Adipocyte (in vitro differentiated cells): ENCODE measurements around the gene NAA50.

ENCODE experiments used
- DNase-seq: peaks from one replicate; pipeline ENCODE4 v3.0.0-alpha.2; 2015; ENCODE audit warnings: low read depth
- H3K27me3 ChIP-seq: replicated peaks from 2 replicates; pipeline ENCODE4 v1.7.0; 2013; ENCODE audit warnings: mild to moderate bottlenecking, low read length, moderate library complexity; ENCODE audit not compliant: control insufficient read depth, insufficient read depth
- H3K36me3 ChIP-seq: 2 replicates; pipeline ENCODE4 v1.7.0; 2013; ENCODE audit warnings: low read length, mild to moderate bottlenecking, moderate library complexity; ENCODE audit not compliant: control insufficient read depth, insufficient read depth, severe bottlenecking
- H3K4me1 ChIP-seq: 2 replicates; pipeline ENCODE4 v1.7.0; 2013; ENCODE audit warnings: mild to moderate bottlenecking, low read length, moderate library complexity; ENCODE audit not compliant: control insufficient read depth, insufficient read depth
- H3K4me3 ChIP-seq: 2 replicates; pipeline ENCODE4 v1.7.0; 2013; ENCODE audit warnings: mild to moderate bottlenecking, low read length, moderate library complexity
- H3K9ac ChIP-seq: 2 replicates; pipeline ENCODE4 v1.7.0; 2013; ENCODE audit warnings: mild to moderate bottlenecking, low read length, moderate library complexity
- H3K9me3 ChIP-seq: 2 replicates; pipeline ENCODE4 v1.7.0; 2013; ENCODE audit warnings: mild to moderate bottlenecking, low read length, moderate library complexity; ENCODE audit not compliant: control insufficient read depth

The NAA50 gene

GRCh38 chr3:113736548-113737089 lies 9.4 kb downstream of the NAA50 start:
- peak overlapping the region; percentile 14 for H3K4me3 ChIP-seq
- peaks cover 11% of the 10 kb centered on the region for H3K36me3 ChIP-seq
- H3K9me3 ChIP-seq = no peaks in the 10 kb centered on the region
- H3K9ac ChIP-seq = peak overlapping the region; percentile 35
- peak; percentile 91 for DNase-seq
- H3K27me3 ChIP-seq = no peaks in the 10 kb centered on the region
- peaks cover 56% of the 10 kb centered on the region for H3K4me1 ChIP-seq

- DNase-seq = no peak
- Histone ChIP-seq H3K36me3 (peaks cover 17% of the 10 kb centered on the region), H3K4me3 (no peak overlapping the region), H3K9me3 (no peaks in the 10 kb centered on the region), H3K9ac (no peak overlapping the region), H3K27me3 (no peaks in the 10 kb centered on the region), H3K4me1 (peaks cover 27% of the 10 kb centered on the region)
Measured at GRCh38 chr3:113731694-113732093, 14.4 kb downstream of the NAA50 start.

DNA sequence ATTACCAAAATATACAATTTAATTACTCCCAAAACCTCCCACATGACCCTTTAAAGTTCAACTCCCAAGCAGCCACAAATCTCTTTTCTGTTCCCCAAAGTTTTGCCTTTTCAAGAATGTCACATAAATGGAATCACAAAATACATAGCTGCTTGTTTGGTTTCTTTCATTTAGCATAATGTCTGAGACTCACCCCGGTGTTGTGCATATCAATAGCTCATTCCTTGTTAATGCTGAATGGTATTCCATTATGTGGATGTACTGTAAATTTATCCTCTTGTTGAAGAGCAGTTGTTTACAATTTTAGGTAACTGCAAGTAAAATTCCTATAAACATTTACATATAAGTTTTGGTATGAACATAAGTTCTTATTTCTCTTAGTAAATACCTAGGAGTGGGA lies 15.5 kb downstream of the NAA50 start:
- no peak for DNase-seq
- Histone ChIP-seq H3K9me3 (no peaks in the 10 kb centered on the region), H3K36me3 (peaks cover 17% of the 10 kb centered on the region), H3K4me1 (peaks cover 17% of the 10 kb centered on the region), H3K4me3 (no peak overlapping the region), H3K27me3 (no peaks in the 10 kb centered on the region), H3K9ac (no peak overlapping the region)

DNA sequence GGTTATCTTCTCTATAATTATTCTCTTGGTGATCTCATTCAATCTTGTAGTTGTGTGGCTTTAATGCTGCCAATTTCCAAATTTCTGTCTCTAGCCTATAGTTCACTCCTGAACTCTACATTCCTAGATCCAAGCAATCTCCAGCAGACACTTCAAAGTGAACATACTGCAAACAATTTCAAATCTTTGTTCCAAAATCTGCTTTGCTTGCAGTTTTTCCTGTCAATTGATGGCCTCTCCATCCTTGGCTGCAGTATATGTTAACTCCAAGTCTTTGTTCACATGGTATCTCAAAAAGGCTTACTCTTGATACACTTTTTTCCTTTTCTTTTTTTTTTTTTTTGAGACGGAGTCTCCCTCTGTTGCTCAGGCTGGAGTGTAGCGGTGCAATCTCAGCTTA lies 17.4 kb downstream of the NAA50 start:
- H3K36me3 ChIP-seq = peaks cover 17% of the 10 kb centered on the region
- H3K27me3 ChIP-seq = no peaks in the 10 kb centered on the region
- no peak for DNase-seq
- H3K9ac ChIP-seq = no peak overlapping the region
- no peak overlapping the region for H3K4me3 ChIP-seq
- peaks cover 7% of the 10 kb centered on the region for H3K4me1 ChIP-seq
- no peaks in the 10 kb centered on the region for H3K9me3 ChIP-seq

DNA sequence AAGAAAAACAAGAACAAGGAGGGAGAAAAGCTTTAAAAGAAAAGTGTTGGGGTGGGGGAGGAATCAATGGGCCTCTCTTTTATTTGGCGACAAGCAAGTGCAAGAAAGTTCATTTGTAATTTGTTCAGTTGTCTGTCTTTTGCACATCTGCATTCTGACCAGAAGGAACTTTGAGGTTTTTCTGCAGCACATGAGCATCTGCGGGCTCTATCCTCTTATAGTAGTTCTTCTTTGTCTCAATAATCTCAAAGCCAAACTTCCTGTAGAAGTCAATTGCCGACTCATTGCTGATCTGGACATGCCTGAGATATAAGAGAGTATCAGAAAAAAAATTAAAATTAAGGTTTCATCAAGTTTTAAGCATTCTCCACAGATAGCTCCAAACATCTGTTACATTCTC lies 24.4 kb downstream of the NAA50 start:
- H3K36me3 ChIP-seq = peaks cover 51% of the 10 kb centered on the region
- DNase-seq = no peak

DNA sequence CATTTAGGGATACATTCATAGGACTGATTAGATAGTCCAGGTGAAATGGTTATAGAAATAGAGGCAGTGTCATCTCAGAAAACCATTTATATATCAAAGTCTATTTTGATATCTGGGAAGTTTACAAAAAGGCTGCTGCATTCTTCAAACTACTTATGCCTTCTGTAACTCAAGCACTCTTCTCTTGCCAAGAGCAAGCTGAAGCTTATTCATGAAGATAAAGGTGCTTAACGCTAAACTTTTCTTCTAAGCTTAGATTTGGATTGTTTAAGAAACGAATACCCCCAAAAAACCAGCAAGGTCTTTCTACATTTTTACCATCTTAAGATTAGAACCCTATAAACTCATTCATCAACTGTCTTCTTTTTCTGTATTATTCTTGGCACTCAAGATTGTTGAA lies 26.3 kb downstream of the NAA50 start:
- H3K36me3 ChIP-seq = peaks cover 51% of the 10 kb centered on the region
- H3K4me3 ChIP-seq = no peak overlapping the region
- H3K27me3 ChIP-seq = no peaks in the 10 kb centered on the region
- no peaks in the 10 kb centered on the region for H3K9me3 ChIP-seq
- no peak overlapping the region for H3K9ac ChIP-seq
- peaks cover 64% of the 10 kb centered on the region for H3K4me1 ChIP-seq
- DNase-seq = no peak

More for the DNA sequence above, 24.4 kb downstream of the NAA50 start:
- Histone ChIP-seq H3K4me3 (no peak overlapping the region), H3K9ac (no peak overlapping the region), H3K27me3 (no peaks in the 10 kb centered on the region), H3K4me1 (peaks cover 45% of the 10 kb centered on the region), H3K9me3 (no peaks in the 10 kb centered on the region)

DNA sequence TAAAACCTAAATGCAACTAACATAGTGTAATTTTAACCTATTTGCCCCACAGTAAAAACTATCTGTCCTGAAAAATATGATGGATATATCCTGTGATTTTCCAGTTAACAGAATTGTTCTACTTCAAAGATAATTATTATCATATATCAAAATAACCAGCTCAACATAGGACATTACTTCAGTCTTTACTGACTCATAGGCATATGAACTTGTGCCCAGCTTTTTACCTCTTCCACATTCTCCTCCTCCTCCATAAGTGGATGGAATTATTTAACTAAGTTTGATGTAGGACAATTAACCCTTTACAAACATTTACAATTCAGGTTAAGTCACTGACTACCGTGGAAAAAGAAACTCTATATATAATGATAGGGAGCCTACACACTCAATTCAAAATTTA lies 26.8 kb downstream of the NAA50 start:
- Histone ChIP-seq H3K27me3 (no peaks in the 10 kb centered on the region), H3K9me3 (no peaks in the 10 kb centered on the region), H3K36me3 (peaks cover 51% of the 10 kb centered on the region), H3K4me3 (no peak overlapping the region), H3K9ac (peak overlapping the region; percentile 32), H3K4me1 (peaks cover 69% of the 10 kb centered on the region)
- DNase-seq = no peak

DNA sequence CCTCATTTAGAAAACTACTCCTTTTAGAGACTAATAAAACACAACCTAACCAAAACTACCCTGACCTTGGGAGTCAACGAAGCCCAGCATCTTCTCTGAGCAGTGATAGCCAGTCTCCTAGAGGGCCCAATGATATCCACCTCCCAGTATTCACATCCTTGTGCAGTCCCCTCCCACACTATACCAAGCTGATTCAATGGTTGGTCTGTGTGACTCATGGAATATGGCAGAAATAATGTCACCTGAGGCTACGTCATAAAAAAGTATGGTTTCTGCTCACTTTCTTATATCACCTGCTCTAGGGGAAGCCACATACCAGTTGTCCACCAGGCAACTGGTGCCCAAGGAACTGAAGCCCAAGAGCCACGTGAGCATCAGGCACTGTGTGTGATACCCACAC lies 28.2 kb downstream of the NAA50 start:
- DNase-seq = no peak
- no peaks in the 10 kb centered on the region for H3K27me3 ChIP-seq
- H3K4me3 ChIP-seq = peak overlapping the region; percentile 43
- no peaks in the 10 kb centered on the region for H3K9me3 ChIP-seq
- H3K9ac ChIP-seq = peak overlapping the region; percentile 66
- peaks cover 42% of the 10 kb centered on the region for H3K36me3 ChIP-seq
- peaks cover 69% of the 10 kb centered on the region for H3K4me1 ChIP-seq

- no peaks in the 10 kb centered on the region for H3K9me3 ChIP-seq
- H3K4me1 ChIP-seq = peaks cover 69% of the 10 kb centered on the region
- DNase-seq = no peak
- H3K4me3 ChIP-seq = peak overlapping the region; percentile 43
- H3K36me3 ChIP-seq = peaks cover 37% of the 10 kb centered on the region
- peak overlapping the region; percentile 66 for H3K9ac ChIP-seq
- H3K27me3 ChIP-seq = no peaks in the 10 kb centered on the region
Measured at GRCh38 chr3:113717308-113717707, 28.7 kb downstream of the NAA50 start.

- no peak for DNase-seq
- H3K27me3 ChIP-seq = no peaks in the 10 kb centered on the region
- peaks cover 13% of the 10 kb centered on the region for H3K36me3 ChIP-seq
- peak overlapping the region; percentile 11 for H3K9ac ChIP-seq
- no peak overlapping the region for H3K4me3 ChIP-seq
- H3K4me1 ChIP-seq = peaks cover 54% of the 10 kb centered on the region
- no peaks in the 10 kb centered on the region for H3K9me3 ChIP-seq
Measured at GRCh38 chr3:113714702-113715101, 31.3 kb downstream of the NAA50 start.

- no peak overlapping the region for H3K9ac ChIP-seq
- no peaks in the 10 kb centered on the region for H3K27me3 ChIP-seq
- no peaks in the 10 kb centered on the region for H3K9me3 ChIP-seq
- H3K4me1 ChIP-seq = peaks cover 28% of the 10 kb centered on the region
- no peaks in the 10 kb centered on the region for H3K36me3 ChIP-seq
- DNase-seq = no peak
- H3K4me3 ChIP-seq = no peak overlapping the region
Measured at GRCh38 chr3:113712129-113712528, 33.9 kb downstream of the NAA50 start.

DNA sequence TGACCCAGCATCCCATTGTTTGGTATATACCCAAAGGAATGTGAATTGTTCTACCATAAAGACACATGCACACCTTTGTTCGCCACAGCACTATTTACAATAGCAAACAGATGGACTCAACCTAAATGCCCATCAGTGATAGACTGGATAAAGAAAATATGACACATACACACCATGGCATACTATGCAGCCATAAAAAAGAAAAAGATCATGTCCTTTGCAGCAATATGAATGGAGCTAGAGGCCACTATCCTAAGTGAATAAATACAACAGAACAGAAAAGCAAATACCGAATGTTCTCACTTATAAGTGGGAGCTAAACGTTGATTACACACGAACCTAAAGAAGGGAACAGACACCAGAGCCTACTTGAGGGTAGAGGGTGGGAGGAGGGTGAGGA lies 38.2 kb downstream of the NAA50 start:
- Histone ChIP-seq H3K4me1 (no peaks in the 10 kb centered on the region), H3K4me3 (no peak overlapping the region), H3K9me3 (no peaks in the 10 kb centered on the region), H3K9ac (no peak overlapping the region), H3K36me3 (no peaks in the 10 kb centered on the region), H3K27me3 (no peaks in the 10 kb centered on the region)
- no peak for DNase-seq
